Cortex of kidney (tissue), 1 donor: ENCODE results near the gene PADI2.

Experiments
- DNase-seq: peaks from one replicate; lab custom pipeline; 2025; lab: John Stamatoyannopoulos, UW

Gene PADI2

GRCh38 chr1:17112496-17113236, 6.6 kb downstream of the PADI2 start:
- DNase-seq = no peak

GRCh38 chr1:17112076-17112475, 7.2 kb downstream of the PADI2 start:
- no peak for DNase-seq

- no peak for DNase-seq
These were observed 8.7 kb downstream of the PADI2 start for GRCh38 chr1:17110555-17110926.

- DNase-seq = no peak
These were observed 9.2 kb downstream of the PADI2 start for GRCh38 chr1:17109892-17110554.

GRCh38 chr1:17108786-17109185, 10.5 kb downstream of the PADI2 start:
- no peak for DNase-seq

- no peak for DNase-seq
These were observed 10.9 kb downstream of the PADI2 start for GRCh38 chr1:17108360-17108759.

GRCh38 chr1:17104782-17105181, 14.5 kb downstream of the PADI2 start:
- no peak for DNase-seq

GRCh38 chr1:17102232-17102631, 17.0 kb downstream of the PADI2 start:
- no peak for DNase-seq

GRCh38 chr1:17101261-17101660, 18.0 kb downstream of the PADI2 start:
- DNase-seq = no peak

GRCh38 chr1:17099616-17100340, 19.5 kb downstream of the PADI2 start:
- no peak for DNase-seq

GRCh38 chr1:17098446-17099317, 20.6 kb downstream of the PADI2 start:
- DNase-seq = no peak

GRCh38 chr1:17097787-17098186, 21.5 kb downstream of the PADI2 start:
- DNase-seq = no peak

GRCh38 chr1:17097147-17097546, 22.1 kb downstream of the PADI2 start:
- DNase-seq = no peak

- no peak for DNase-seq
These were observed 22.7 kb downstream of the PADI2 start for GRCh38 chr1:17096584-17096983.

GRCh38 chr1:17095141-17095540, 24.1 kb downstream of the PADI2 start:
- DNase-seq = no peak

GRCh38 chr1:17094664-17095063, 24.6 kb downstream of the PADI2 start:
- DNase-seq = no peak

GRCh38 chr1:17093822-17094393, 25.3 kb downstream of the PADI2 start:
- no peak for DNase-seq

GRCh38 chr1:17091252-17091651, 28.0 kb downstream of the PADI2 start:
- DNase-seq = no peak

- DNase-seq = no peak
These were observed 29.7 kb downstream of the PADI2 start for GRCh38 chr1:17089506-17089905.

GRCh38 chr1:17086751-17087150, 32.5 kb downstream of the PADI2 start:
- DNase-seq = no peak

GRCh38 chr1:17084787-17085186, 34.5 kb downstream of the PADI2 start:
- no peak for DNase-seq

- DNase-seq = no peak
These were observed 36.5 kb downstream of the PADI2 start for GRCh38 chr1:17082761-17083160.
